GM12874 (cell line): Measurements from ENCODE around the gene PLD1.

ENCODE experiments used
- TF ChIP-seq, protein P1 (sequence below): IDR thresholded peaks from 2 replicates; pipeline ENCODE4 v1.5.1; 2011; ENCODE audit warnings: low read depth, mild to moderate bottlenecking, control low read depth, low read length, moderate library complexity; ENCODE audit not compliant: insufficient read depth

Gene PLD1

GRCh38 chr3:171809861-171810628 is at the start of gene PLD1:
TSS of gene PLD1 (minus strand) at chr3:171810483. CDS start at chr3:171738051, 72,432 bp downstream.
- TF ChIP-seq, protein P1, sequence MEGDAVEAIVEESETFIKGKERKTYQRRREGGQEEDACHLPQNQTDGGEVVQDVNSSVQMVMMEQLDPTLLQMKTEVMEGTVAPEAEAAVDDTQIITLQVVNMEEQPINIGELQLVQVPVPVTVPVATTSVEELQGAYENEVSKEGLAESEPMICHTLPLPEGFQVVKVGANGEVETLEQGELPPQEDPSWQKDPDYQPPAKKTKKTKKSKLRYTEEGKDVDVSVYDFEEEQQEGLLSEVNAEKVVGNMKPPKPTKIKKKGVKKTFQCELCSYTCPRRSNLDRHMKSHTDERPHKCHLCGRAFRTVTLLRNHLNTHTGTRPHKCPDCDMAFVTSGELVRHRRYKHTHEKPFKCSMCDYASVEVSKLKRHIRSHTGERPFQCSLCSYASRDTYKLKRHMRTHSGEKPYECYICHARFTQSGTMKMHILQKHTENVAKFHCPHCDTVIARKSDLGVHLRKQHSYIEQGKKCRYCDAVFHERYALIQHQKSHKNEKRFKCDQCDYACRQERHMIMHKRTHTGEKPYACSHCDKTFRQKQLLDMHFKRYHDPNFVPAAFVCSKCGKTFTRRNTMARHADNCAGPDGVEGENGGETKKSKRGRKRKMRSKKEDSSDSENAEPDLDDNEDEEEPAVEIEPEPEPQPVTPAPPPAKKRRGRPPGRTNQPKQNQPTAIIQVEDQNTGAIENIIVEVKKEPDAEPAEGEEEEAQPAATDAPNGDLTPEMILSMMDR, result no peak

GRCh38 chr3:171854649-171855305 is 44.5 kb upstream of the PLD1 start:
- TF ChIP-seq, protein P1, result no peak

- TF ChIP-seq, protein P1, result no peak
These were observed 41.4 kb upstream of the PLD1 start for GRCh38 chr3:171851660-171852058.

DNA sequence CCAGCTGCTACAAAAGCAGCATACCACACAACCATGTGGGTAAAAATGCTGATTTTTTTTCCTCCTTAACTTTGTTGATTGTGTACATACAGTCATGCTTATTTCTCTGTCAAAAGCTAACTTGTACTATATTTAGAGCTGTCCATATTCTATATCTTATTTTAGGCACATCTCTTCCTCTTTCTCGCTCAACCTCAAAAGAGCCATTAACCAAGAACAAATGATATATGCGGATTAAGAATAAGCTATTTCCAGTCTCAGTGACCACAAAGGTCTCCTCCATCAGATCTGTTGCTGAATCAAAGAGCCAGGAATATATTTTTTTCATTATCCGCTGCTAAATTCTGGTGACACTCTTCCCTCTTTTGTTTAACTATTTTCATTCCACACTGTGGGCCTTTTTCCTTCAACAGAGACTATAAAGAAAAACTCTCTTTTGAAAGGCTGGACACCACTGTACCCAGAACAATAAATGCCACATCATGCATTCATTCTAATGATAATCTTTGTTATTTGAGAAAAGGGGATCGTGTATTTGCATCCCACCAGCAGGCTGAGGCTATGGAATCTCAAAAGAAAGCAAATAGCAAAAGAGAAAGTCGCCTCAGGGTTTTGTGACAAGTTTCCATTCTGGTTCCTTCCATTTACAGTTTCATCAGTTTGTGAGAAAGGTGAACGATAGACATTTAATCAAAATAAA is 40.8 kb upstream of the PLD1 start:
- TF ChIP-seq, protein P1, result no peak

GRCh38 chr3:171850320-171850959 is 40.2 kb upstream of the PLD1 start:
- TF ChIP-seq, protein P1, result no peak

GRCh38 chr3:171849617-171850319 is 39.5 kb upstream of the PLD1 start:
- TF ChIP-seq, protein P1, result no peak
